GM12873 (cell line): Measurements from ENCODE around the gene FBXW8.

Experiments
- CTCF ChIP-seq: IDR thresholded peaks from 2 replicates; pipeline ENCODE4 v1.5.1; 2012; ENCODE audit warnings: low read depth, mild to moderate bottlenecking, moderate library complexity, low read length, control low read depth; ENCODE audit not compliant: insufficient read depth; ENCODE audit errors: missing control alignments

Gene FBXW8

DNA sequence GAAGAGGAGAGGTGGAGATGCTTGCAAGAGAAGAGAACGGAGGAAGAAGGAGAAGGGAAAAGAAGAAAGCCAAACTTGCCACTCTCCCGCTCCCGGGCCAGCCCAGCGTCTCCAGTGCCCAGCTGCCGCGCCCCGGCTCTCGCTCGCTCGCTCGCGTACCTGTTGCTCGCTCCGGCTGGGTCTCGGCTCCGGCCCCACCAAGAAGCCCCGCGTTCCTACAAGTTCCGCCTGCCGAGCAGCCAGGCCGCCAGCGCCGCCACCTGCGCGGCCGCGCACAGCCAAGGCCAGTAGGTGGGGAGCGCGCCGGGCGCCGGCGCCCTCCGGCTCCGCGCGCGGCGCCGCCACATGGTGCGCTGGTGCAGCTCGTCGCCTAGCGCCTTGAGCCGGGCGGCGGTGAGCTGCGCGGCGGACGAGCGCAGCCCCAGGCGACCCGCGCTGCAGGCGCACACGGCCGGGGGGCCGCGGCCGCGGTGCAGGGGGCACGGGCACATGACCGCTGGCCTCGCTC, 29.9 kb upstream of the FBXW8 start:
- TF ChIP-seq CTCF, result peak; percentile 10

- TF ChIP-seq CTCF, result no peak
Measured at GRCh38 chr12:116881325-116881876, 29.3 kb upstream of the FBXW8 start, which contains the start of gene HRK. HRK (minus strand) TSS chr12:116881441; CDS start chr12:116881307, 134 bp downstream.

DNA sequence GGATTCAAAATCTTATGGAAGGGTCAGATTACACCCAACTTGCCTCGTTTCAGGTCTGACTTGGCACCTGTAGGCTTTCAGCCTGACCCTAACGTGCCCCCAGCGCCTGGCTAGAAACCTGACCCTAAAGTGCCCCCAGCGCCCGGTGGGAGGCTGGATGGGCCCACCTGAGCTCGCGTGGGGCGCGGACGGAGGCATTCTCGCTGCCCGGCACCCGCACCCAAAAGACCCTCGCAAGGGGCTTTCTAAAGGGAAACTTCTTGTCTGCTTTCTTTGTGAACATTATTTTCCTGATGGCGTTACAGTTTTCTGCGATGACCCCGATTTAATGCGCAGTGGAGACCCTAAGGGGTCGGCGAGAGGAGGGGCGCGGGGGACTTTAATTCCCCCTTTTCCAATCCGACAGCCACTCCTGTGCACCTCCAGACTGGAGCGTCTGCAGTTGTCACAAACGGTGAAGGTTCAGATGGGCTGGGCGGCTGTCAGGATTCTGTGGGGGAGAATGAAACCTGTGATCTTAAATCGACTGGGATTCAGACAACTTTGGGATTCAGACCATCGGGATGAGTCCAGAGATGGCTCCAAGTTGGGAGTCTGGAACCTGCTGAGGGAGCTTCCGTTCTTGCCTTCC, 28.8 kb upstream of the FBXW8 start:
- TF ChIP-seq CTCF, result no peak

GRCh38 chr12:116882742-116883141, 28.0 kb upstream of the FBXW8 start:
- peak; percentile 2 for TF ChIP-seq CTCF

DNA sequence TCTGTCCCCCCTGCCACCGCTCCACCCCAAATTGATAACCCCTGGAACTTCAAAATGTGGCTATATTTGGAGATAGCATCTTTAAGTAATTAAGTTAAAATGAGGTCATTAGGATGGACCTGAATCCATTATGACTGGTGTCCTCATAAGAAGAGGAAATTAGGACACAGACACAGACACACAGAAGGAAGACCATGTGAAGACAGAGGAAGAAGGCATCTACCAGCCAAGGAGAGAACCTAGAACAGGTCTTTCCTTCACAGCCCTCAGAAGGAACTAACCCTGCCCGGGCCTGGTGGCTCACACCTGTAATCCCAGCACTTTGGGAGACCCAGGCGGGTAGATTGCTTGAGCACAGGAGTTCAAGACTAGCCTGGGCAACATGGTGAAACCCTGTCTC, 25.9 kb upstream of the FBXW8 start:
- TF ChIP-seq CTCF, result no peak

GRCh38 chr12:116885491-116885890, 25.3 kb upstream of the FBXW8 start:
- no peak for TF ChIP-seq CTCF

- TF ChIP-seq CTCF, result no peak
Measured at GRCh38 chr12:116887244-116887643, 23.5 kb upstream of the FBXW8 start.
